HG03064 (cell line): ENCODE results near the gene ADAMTS15.

Experiments
- ATAC-seq: cut with Tn5 transposase; IDR thresholded peaks from one replicate; pipeline ENCODE4 v1.9.1; 2021; ENCODE audit warnings: low read depth; ENCODE audit not compliant: unreplicated experiment

Gene ADAMTS15, protein sequence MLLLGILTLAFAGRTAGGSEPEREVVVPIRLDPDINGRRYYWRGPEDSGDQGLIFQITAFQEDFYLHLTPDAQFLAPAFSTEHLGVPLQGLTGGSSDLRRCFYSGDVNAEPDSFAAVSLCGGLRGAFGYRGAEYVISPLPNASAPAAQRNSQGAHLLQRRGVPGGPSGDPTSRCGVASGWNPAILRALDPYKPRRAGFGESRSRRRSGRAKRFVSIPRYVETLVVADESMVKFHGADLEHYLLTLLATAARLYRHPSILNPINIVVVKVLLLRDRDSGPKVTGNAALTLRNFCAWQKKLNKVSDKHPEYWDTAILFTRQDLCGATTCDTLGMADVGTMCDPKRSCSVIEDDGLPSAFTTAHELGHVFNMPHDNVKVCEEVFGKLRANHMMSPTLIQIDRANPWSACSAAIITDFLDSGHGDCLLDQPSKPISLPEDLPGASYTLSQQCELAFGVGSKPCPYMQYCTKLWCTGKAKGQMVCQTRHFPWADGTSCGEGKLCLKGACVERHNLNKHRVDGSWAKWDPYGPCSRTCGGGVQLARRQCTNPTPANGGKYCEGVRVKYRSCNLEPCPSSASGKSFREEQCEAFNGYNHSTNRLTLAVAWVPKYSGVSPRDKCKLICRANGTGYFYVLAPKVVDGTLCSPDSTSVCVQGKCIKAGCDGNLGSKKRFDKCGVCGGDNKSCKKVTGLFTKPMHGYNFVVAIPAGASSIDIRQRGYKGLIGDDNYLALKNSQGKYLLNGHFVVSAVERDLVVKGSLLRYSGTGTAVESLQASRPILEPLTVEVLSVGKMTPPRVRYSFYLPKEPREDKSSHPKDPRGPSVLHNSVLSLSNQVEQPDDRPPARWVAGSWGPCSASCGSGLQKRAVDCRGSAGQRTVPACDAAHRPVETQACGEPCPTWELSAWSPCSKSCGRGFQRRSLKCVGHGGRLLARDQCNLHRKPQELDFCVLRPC

GRCh38 chr11:130448416-130449309 lies at the start of gene ADAMTS15:
Gene ADAMTS15 (plus strand): TSS chr11:130448645. CDS start chr11:130448974, 329 bp downstream.
- no peak for ATAC-seq

DNA sequence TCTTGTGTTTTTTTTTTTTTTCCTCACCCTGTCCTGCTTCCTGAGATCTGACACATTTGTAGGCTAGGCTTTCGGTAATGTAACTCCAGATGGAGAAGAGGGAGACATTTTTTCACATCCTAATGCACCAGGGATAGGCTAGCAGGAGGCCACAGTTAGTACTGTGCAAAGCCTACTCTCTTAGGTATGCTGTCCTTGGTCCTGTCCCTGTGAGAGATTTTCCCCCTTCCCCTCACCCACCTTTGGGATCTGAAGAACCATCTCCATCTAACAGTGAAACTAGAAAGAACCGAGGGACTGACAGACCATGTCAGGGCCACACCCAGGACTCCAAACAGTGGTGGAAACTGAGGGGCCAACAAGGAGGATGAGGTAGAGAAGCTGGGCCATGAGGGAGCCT lies 49.2 kb upstream of the ADAMTS15 start:
- no peak for ATAC-seq

DNA sequence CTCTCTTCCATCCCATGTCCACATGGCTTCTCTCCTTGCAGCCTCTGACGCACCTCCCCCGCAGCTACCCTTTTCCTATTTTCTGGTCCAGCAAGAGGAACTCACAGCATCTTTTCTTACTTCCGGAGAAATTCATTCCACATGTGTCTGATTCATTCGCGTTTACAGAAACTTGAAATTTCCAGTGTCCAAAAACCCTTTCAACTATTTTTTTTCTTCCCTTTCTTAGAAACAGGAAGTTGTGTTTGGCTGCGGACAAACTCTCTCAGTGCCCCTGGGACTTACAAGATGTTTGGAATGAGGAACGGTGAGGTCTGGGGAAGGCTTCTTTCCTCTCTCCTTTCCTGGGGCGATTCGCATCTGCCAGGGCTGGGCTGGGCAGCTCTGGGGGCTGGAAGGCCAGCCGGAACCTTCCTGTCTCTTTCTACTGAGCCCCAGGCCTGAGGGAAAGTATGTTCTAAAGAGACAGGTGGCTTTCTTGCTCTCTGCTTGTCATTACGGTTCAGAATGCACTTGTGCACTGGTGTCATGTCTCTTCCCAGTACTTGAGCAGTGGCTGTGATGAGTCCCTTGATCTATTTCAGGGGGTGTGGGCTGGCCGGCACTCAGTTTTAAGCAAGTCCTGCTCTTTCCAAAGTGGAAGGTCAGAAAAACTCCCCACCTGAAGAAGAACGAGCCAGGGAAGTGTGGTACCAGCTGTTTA lies 47.5 kb upstream of the ADAMTS15 start:
- no peak for ATAC-seq

GRCh38 chr11:130402570-130402969 lies 45.9 kb upstream of the ADAMTS15 start:
- no peak for ATAC-seq

- no peak for ATAC-seq
Measured at GRCh38 chr11:130403271-130403804, 45.1 kb upstream of the ADAMTS15 start.

DNA sequence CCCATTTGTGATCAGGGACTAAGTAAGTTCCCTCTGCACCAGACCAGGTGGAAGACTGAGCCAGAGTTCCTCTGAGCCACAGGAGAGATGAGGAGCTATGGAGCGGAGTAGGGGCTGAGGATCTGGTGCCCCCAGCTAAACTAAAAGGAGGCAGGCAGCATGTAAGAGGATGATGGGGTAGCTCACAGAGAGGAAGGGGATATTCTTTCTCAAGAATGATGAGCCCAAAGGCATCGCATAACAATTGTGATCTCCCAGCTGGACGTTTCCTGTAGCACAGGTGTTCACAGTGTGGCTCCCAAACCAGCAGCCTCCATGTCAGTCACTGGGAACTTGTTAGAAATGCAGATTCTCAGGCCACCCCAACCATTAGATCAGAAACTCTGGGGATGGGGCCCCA lies 44.5 kb upstream of the ADAMTS15 start:
- no peak for ATAC-seq

GRCh38 chr11:130404727-130405126 lies 43.7 kb upstream of the ADAMTS15 start:
- no peak for ATAC-seq

GRCh38 chr11:130405428-130405827 lies 43.0 kb upstream of the ADAMTS15 start:
- no peak for ATAC-seq

- ATAC-seq = no peak
Measured at GRCh38 chr11:130407978-130408377, 40.5 kb upstream of the ADAMTS15 start.

DNA sequence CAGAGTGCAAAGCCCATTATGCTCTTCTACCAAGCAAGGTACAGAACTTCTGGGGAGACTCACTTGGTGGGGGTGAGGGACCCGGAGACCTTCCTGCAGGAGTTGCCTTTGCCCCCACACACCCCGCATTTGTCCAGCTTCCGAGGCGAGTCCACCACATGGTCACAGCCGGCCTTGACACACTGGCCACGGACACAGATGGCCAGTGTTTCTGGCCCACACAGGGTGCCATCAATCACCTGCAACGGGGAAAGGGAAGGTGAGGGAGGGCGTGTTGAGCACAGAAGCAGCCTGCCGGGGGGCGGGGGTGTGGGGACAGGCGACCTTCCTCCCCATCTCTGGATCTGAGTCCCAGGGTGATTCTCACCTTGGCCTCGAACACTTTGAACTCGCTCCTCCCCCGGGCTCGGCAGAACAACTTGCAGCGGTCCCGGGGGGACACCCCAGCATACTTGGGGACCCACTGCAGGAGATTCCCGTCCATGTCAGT lies 40.0 kb upstream of the ADAMTS15 start:
- ATAC-seq = no peak

- ATAC-seq = no peak
Measured at GRCh38 chr11:130408901-130409300, 39.5 kb upstream of the ADAMTS15 start.

DNA sequence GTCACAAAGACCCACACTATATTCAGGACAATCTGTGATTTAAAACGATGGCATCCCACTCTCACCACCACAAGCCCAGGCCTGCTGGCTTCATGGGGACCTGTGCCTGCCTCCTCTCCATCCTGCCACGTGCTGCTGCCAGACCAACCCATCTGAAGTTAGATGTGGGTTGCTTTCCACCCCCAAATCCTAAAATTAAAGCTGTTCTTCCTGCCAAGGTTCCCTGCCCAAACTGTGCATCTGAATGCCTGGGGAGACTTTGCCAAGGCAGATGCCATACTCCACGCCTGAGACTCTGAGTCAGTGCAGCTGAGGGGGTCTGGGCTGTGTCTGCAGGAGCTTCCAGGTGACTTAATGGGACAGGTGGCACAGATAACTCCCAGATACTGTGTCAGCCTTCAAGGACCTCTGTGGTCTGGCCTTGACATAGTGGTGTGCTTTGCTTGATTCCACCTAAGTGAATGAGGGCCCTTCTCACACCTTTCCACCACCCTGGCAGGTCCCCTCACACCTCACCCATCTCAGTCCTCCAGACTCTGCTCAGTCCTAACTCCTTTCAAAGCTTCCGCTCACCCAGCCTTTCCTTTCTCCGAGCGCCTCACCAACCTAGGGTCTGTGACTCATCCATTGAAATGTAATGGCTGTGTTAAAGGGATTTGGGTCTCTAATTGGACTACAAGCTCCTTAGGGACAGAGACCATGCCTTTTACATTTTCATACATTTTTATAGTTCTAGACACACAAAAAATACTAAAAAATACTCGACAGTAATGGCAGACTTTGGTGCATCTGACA lies 38.7 kb upstream of the ADAMTS15 start:
- ATAC-seq = no peak

- no peak for ATAC-seq
Measured at GRCh38 chr11:130411223-130411622, 37.2 kb upstream of the ADAMTS15 start.

GRCh38 chr11:130413405-130414106 lies 34.9 kb upstream of the ADAMTS15 start:
- ATAC-seq = no peak

- ATAC-seq = no peak
Measured at GRCh38 chr11:130414107-130415080, 34.1 kb upstream of the ADAMTS15 start.

GRCh38 chr11:130415731-130416529 lies 32.5 kb upstream of the ADAMTS15 start:
- ATAC-seq = no peak
